Measurements from ENCODE around the gene ZNF24.

ZNF24 gene

DNA sequence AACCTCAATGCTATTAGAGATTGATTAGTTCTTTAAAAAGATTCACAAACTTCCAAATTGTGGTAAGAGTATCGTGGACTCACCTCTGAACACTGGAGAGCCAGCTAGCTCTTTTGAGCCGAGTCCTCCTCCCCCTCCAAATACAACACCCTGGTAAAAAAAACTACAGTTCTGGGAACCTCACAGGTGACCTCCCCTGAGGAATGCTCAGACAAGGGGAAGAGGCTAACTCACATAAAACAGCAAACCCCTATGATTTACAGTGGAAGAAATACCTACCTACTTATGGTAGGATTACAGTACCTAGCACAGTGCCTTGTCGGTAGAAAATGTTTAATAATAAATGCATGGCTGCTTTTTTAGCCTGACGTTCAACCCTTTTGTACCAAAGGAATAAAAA, 8.4 kb downstream of the ZNF24 start:
- Mint-ChIP-seq H3K27me3 (ENCODE audit: low read depth, poor library complexity) (no peaks in the 10 kb centered on the region), H3K36me3 (ENCODE audit: low read depth) (no peaks in the 10 kb centered on the region), H3K9me3 (no peaks in the 10 kb centered on the region), H3K4me1 (no peaks in the 10 kb centered on the region), H3K4me3 (no peak overlapping the region), H3K27ac (no peak overlapping the region)
- TF ChIP-seq CTCF (IDR thresholded peaks at IDR 0.05) = no peak
- DNase-seq = no peak

DNA sequence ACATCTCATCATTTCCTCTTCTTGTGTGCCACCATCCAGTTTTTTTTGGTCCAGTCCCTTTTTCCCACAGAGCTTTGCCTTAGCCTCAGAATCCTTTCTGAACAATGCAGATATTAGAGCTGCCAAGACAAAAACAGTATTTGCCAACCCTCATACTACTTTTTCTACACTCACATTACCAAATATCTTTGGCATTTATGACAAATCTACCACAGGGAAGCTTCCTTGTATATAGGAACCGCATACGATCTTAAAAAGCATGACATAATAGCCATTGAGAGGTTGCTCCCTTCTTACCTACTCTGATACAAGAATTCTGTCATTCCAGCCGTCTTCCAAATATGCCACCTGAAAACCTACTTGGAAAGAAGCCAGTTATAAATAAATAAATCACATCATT, 9.4 kb downstream of the ZNF24 start:
- no peaks in the 10 kb centered on the region for H3K36me3 Mint-ChIP-seq (ENCODE audit: low read depth)
- H3K27ac Mint-ChIP-seq = peak overlapping the region; percentile 81
- no peak overlapping the region for H3K4me3 Mint-ChIP-seq
- no peaks in the 10 kb centered on the region for H3K4me1 Mint-ChIP-seq
- no peaks in the 10 kb centered on the region for H3K9me3 Mint-ChIP-seq
- DNase-seq = no peak
- TF ChIP-seq CTCF (IDR thresholded peaks at IDR 0.05) = no peak
- no peaks in the 10 kb centered on the region for H3K27me3 Mint-ChIP-seq (ENCODE audit: low read depth, poor library complexity)

- H3K36me3 Mint-ChIP-seq (ENCODE audit: low read depth) = no peaks in the 10 kb centered on the region
- no peaks in the 10 kb centered on the region for H3K27me3 Mint-ChIP-seq (ENCODE audit: low read depth, poor library complexity)
- no peak for TF ChIP-seq CTCF (IDR thresholded peaks at IDR 0.05)
- no peak overlapping the region for H3K4me3 Mint-ChIP-seq
- no peaks in the 10 kb centered on the region for H3K9me3 Mint-ChIP-seq
- H3K4me1 Mint-ChIP-seq = no peaks in the 10 kb centered on the region
- H3K27ac Mint-ChIP-seq = no peak overlapping the region
- DNase-seq = no peak
Measured at GRCh38 chr18:35334212-35334611, 10.0 kb downstream of the ZNF24 start.

- H3K36me3 Mint-ChIP-seq (ENCODE audit: low read depth) = peaks cover 10% of the 10 kb centered on the region
- H3K4me3 Mint-ChIP-seq = no peak overlapping the region
- TF ChIP-seq CTCF (IDR thresholded peaks at IDR 0.05) = no peak
- no peaks in the 10 kb centered on the region for H3K27me3 Mint-ChIP-seq (ENCODE audit: low read depth, poor library complexity)
- no peaks in the 10 kb centered on the region for H3K4me1 Mint-ChIP-seq
- no peak overlapping the region for H3K27ac Mint-ChIP-seq
- no peaks in the 10 kb centered on the region for H3K9me3 Mint-ChIP-seq
- DNase-seq = no peak
Measured at GRCh38 chr18:35331367-35332087, 12.7 kb downstream of the ZNF24 start.

DNA sequence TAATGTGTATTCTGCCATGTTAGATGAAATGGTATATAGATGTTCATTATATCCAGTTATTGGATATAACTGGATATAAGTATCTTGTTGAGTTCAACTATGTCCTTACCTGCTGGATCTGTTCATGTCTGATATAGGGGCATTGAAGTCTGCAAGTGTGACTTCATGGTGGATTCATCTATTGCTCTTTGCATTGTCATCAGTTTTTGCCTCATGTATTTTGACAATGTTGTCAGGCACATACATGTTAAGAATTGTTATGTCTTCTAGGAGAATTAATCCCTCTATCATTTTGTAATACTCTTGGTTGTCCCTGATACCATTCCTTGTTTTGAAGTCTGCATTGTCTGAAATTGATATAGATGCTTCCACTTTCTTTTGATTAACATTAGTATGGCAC, 15.4 kb downstream of the ZNF24 start:
- H3K4me1 Mint-ChIP-seq = no peaks in the 10 kb centered on the region

More for the DNA sequence above, 15.4 kb downstream of the ZNF24 start:
- H3K9me3 Mint-ChIP-seq = no peaks in the 10 kb centered on the region
- no peak overlapping the region for H3K4me3 Mint-ChIP-seq
- no peaks in the 10 kb centered on the region for H3K27me3 Mint-ChIP-seq (ENCODE audit: low read depth, poor library complexity)
- H3K27ac Mint-ChIP-seq = no peak overlapping the region
- H3K36me3 Mint-ChIP-seq (ENCODE audit: low read depth) = peaks cover 10% of the 10 kb centered on the region
- TF ChIP-seq CTCF (IDR thresholded peaks at IDR 0.05) = no peak
- DNase-seq = no peak
